Breast epithelium (tissue), 4 donors: Measurements from ENCODE around the gene HPS3. TPM values are rescaled to one million over a fixed set of nuclear protein-coding genes. Genes with fewer than 3 reads are reported as not detected.

Experiments
- DNase-seq, 2 donors: peaks; one replicate each; pipeline ENCODE4 v3.0.0-alpha.2; 2019; ENCODE audit warnings: low spot score in 2 of 2
- H3K27ac ChIP-seq, 2 donors: fragments of 200-600 bp; sonication (generic) in 1 of 2; one replicate each; pipeline ENCODE4 v1.5.1; 2016 to 2019; ENCODE audit warnings: mild to moderate bottlenecking in 1 of 2
- H3K27me3 ChIP-seq, 2 donors: fragments of 200-600 bp; sonication (generic) in 1 of 2; one replicate each; pipeline versions ENCODE4 v1.5.1 to v1.6.0; 2017 to 2019; ENCODE audit warnings: control low read depth in 1 of 2, mild to moderate bottlenecking in 1 of 2
- H3K36me3 ChIP-seq: fragments of 200-600 bp; one replicate; pipeline ENCODE4 v1.5.1; 2019
- H3K4me1 ChIP-seq, 2 donors: fragments of 200-600 bp; sonication (generic); one replicate each; pipeline ENCODE4 v1.5.1; 2016 to 2019; ENCODE audit warnings: control low read depth in 1 of 2
- H3K4me3 ChIP-seq, 3 donors: fragments of 200-600 bp; sonication (generic); 1 replicate in 2 of 3; 2 replicates in 1 of 3; pipeline ENCODE4 v1.5.1; 2016 to 2019; ENCODE audit warnings: mild to moderate bottlenecking in 3 of 3, moderate library complexity in 2 of 3
- H3K9me3 ChIP-seq, 2 donors: fragments of 200-600 bp; sonication (generic) in 1 of 2; one replicate each; pipeline ENCODE4 v1.5.1; 2016 to 2019; ENCODE audit warnings: control low read depth in 1 of 2
- CTCF ChIP-seq, 3 donors: fragments of 450-650 bp; IDR thresholded peaks; one replicate each; pipeline ENCODE4 v1.5.1; 2016 to 2017; ENCODE audit warnings: antibody characterized with exemption in 3 of 3, mild to moderate bottlenecking in 3 of 3, moderate library complexity in 3 of 3
- POLR2A ChIP-seq: fragments of 450-650 bp; IDR thresholded peaks from one replicate; pipeline ENCODE4 v1.6.1; 2016; ENCODE audit warnings: antibody characterized with exemption, mild to moderate bottlenecking, moderate library complexity
- POLR2AphosphoS5 ChIP-seq, 3 donors: sonication (generic); formaldehyde crosslinking; IDR thresholded peaks; one replicate each; pipeline ENCODE4 v1.6.1; 2017; ENCODE audit warnings: antibody characterized with exemption in 3 of 3
- intact Hi-C: fragments of 100-400 bp; cut with DNase I; formaldehyde crosslinking; loops from one replicate; pipeline ENCODE4 v1.15.1; 2023; ENCODE audit warnings: low total_unique reads
- total RNA-seq, 3 donors: library from RNA; depleted of rRNA; stranded (reverse); fragments of >200 nt; gene quantifications; one replicate each; pipeline ENCODE4 v1.1.0, GENCODE V29; 2016

The HPS3 gene
- total RNA-seq, 3 donors from 2014 or later, result 14.4 to 27.1 (median 26.2) TPM

GRCh38 chr3:149085828-149086231, 43.6 kb upstream of the HPS3 start:
- Histone ChIP-seq H3K27me3 (no peaks in the 10 kb centered on the region), H3K4me3 (peak overlapping the region; percentile 51 to 80 (median 68)), H3K9me3 (no peaks in the 10 kb centered on the region), H3K4me1 (no peaks in the 10 kb centered on the region), H3K36me3 (no peaks in the 10 kb centered on the region), H3K27ac (peak overlapping the region; percentile 34 to 50)
- no peak for DNase-seq
- TF ChIP-seq CTCF (IDR thresholded peaks at IDR 0.05) (no peak), POLR2AphosphoS5 (IDR thresholded peaks at IDR 0.05) (no peak), POLR2A (no peak)
- intact Hi-C loops, result no loop called here

- intact Hi-C loops, result no loop called here
- Histone ChIP-seq H3K4me1 (no peaks in the 10 kb centered on the region), H3K4me3 (peak within 1 kb of the TSS; percentile 51 to 80 (median 68)), H3K27ac (peak within 1 kb of the TSS; percentile 34 to 50), H3K9me3 (no peaks in the 10 kb centered on the region), H3K27me3 (no peaks in the 10 kb centered on the region), H3K36me3 (no peaks in the 10 kb centered on the region)
- DNase-seq, result peak; percentile 82 to 87
- TF ChIP-seq POLR2AphosphoS5 (IDR thresholded peaks at IDR 0.05) (peak; percentile 9 to 47 (median 41)), POLR2A (no peak)
Observed at GRCh38 chr3:149086232-149086988, 43.0 kb upstream of the HPS3 start, which contains the start of gene HLTF. HLTF (minus strand) TSS chr3:149086533; CDS start chr3:149086336, 197 bp downstream.

- no peaks in the 10 kb centered on the region for H3K36me3 ChIP-seq
Observed at GRCh38 chr3:149087208-149087607, 42.2 kb upstream of the HPS3 start.

GRCh38 chr3:149089395-149089794, 40.0 kb upstream of the HPS3 start:
- Histone ChIP-seq H3K4me3 (no peak overlapping the region), H3K36me3 (no peaks in the 10 kb centered on the region), H3K9me3 (no peaks in the 10 kb centered on the region), H3K27ac (no peak overlapping the region), H3K4me1 (no peaks in the 10 kb centered on the region), H3K27me3 (no peaks in the 10 kb centered on the region)
- intact Hi-C loops, result no loop called here
- TF ChIP-seq POLR2AphosphoS5 (IDR thresholded peaks at IDR 0.05), result no peak
- TF ChIP-seq POLR2A, result no peak
- no peak for TF ChIP-seq CTCF (IDR thresholded peaks at IDR 0.05)
- no peak for DNase-seq

More at GRCh38 chr3:149087208-149087607, 42.2 kb upstream of the HPS3 start:
- DNase-seq, result no peak
- no peak overlapping the region for H3K4me3 ChIP-seq
- no peaks in the 10 kb centered on the region for H3K27me3 ChIP-seq
- TF ChIP-seq POLR2AphosphoS5 (IDR thresholded peaks at IDR 0.05), result no peak
- no peak for TF ChIP-seq CTCF (IDR thresholded peaks at IDR 0.05)
- no peak for TF ChIP-seq POLR2A
- intact Hi-C loops, result no loop called here
- H3K9me3 ChIP-seq, result no peaks in the 10 kb centered on the region
- no peaks in the 10 kb centered on the region for H3K4me1 ChIP-seq
- H3K27ac ChIP-seq, result no peak overlapping the region

GRCh38 chr3:149090461-149090860, 39.0 kb upstream of the HPS3 start:
- no peak for DNase-seq
- Histone ChIP-seq H3K36me3 (no peaks in the 10 kb centered on the region), H3K4me3 (no peak overlapping the region), H3K4me1 (no peaks in the 10 kb centered on the region), H3K27ac (no peak overlapping the region), H3K27me3 (no peaks in the 10 kb centered on the region), H3K9me3 (no peaks in the 10 kb centered on the region)
- no peak for TF ChIP-seq POLR2AphosphoS5 (IDR thresholded peaks at IDR 0.05)
- TF ChIP-seq POLR2A, result no peak
- no peak for TF ChIP-seq CTCF (IDR thresholded peaks at IDR 0.05)
- intact Hi-C loops, result no loop called here
